Middle frontal gyrus (tissue), 1 donor: Measurements from ENCODE around the gene TNS1.
"Not testable (repeated sequence)": the region's sequence is repeated elsewhere in the genome, so short reads cannot be mapped to it uniquely, and the experiment has no call there.

ENCODE experiments used
- DNase-seq: peaks from one replicate; pipeline ENCODE4 v3.0.0-alpha.2; 2015; ENCODE audit warnings: low spot score; ENCODE audit errors: extremely low spot score

Gene TNS1

GRCh38 chr2:218029366-218030360 lies 26.9 kb upstream of the TNS1 start:
- no peak for DNase-seq

GRCh38 chr2:218028562-218029348 lies 26.0 kb upstream of the TNS1 start:
- DNase-seq, result no peak

GRCh38 chr2:218028189-218028495 lies 25.3 kb upstream of the TNS1 start:
- DNase-seq, result no peak

GRCh38 chr2:218027426-218028188 lies 24.8 kb upstream of the TNS1 start:
- no peak for DNase-seq

- DNase-seq, result no peak
These were observed 24.1 kb upstream of the TNS1 start for GRCh38 chr2:218026676-218027425.

- DNase-seq, result no peak
These were observed 23.4 kb upstream of the TNS1 start for GRCh38 chr2:218026244-218026643.

- DNase-seq, result no peak
These were observed 22.1 kb upstream of the TNS1 start for GRCh38 chr2:218024871-218025270.

- DNase-seq, result no peak
These were observed 21.5 kb upstream of the TNS1 start for GRCh38 chr2:218024336-218024735.

- DNase-seq, result no peak
These were observed 20.8 kb upstream of the TNS1 start for GRCh38 chr2:218023636-218024035.

- DNase-seq, result no peak
These were observed 20.2 kb upstream of the TNS1 start for GRCh38 chr2:218022851-218023530.

- DNase-seq, result no peak
These were observed 19.5 kb upstream of the TNS1 start for GRCh38 chr2:218022131-218022850.

GRCh38 chr2:218021536-218022071 lies 18.8 kb upstream of the TNS1 start:
- DNase-seq, result no peak

GRCh38 chr2:218020966-218021535 lies 18.3 kb upstream of the TNS1 start:
- DNase-seq, result no peak

GRCh38 chr2:218020281-218020680 lies 17.5 kb upstream of the TNS1 start:
- no peak for DNase-seq

GRCh38 chr2:218019411-218020060 lies 16.7 kb upstream of the TNS1 start:
- DNase-seq, result no peak

- not testable (repeated sequence) for DNase-seq
These were observed 16.0 kb upstream of the TNS1 start for GRCh38 chr2:218018842-218019125.

GRCh38 chr2:218017211-218018053 lies 14.6 kb upstream of the TNS1 start:
- DNase-seq, result no peak

GRCh38 chr2:218016810-218017209 lies 14.0 kb upstream of the TNS1 start:
- DNase-seq, result no peak
